ENCODE results near the gene OGDH. TPM values are rescaled to one million over a fixed set of nuclear protein-coding genes. Genes with fewer than 3 reads are reported as not detected.

OGDH gene
- total RNA-seq, 4 donors from 2014 or later, result 74.0 to 160 (median 143) TPM

- intact Hi-C loops (cut with DNase I; ENCODE audit: low total_unique reads) (no loop called here), in situ Hi-C loops (cut with MboI; ENCODE audit: low pct_ligation_motif_present in 1 of 4, low pct_unique_long_range_greater_than_20kb in 1 of 4, low sequenced_read_pairs in 3 of 4) (no loop called here)
- no peaks in the 10 kb centered on the region for H3K9me3 ChIP-seq
- H3K27ac ChIP-seq, result peak overlapping the region; percentile 81 to 89 (median 88)
- DNase-seq, result no peak
- WGBS, 2 donors (ENCODE audit: low coverage in 1 of 2), result 78 to 91% methylated on average over 11 of the region's 11 CpGs
- TF ChIP-seq POLR2A (IDR thresholded peaks at IDR 0.05), result no peak
- no peak overlapping the region for H3K4me3 ChIP-seq
- H3K27me3 ChIP-seq, result no peaks in the 10 kb centered on the region
- H3K4me1 ChIP-seq, result peaks cover 42 to 54% (median 52%) of the 10 kb centered on the region in 4 donors
- H3K36me3 ChIP-seq, result peaks cover 0 to 10% (median 0%) of the 10 kb centered on the region in 4 donors
Observed at GRCh38 chr7:44630792-44631457, 24.5 kb downstream of the OGDH start.

DNA sequence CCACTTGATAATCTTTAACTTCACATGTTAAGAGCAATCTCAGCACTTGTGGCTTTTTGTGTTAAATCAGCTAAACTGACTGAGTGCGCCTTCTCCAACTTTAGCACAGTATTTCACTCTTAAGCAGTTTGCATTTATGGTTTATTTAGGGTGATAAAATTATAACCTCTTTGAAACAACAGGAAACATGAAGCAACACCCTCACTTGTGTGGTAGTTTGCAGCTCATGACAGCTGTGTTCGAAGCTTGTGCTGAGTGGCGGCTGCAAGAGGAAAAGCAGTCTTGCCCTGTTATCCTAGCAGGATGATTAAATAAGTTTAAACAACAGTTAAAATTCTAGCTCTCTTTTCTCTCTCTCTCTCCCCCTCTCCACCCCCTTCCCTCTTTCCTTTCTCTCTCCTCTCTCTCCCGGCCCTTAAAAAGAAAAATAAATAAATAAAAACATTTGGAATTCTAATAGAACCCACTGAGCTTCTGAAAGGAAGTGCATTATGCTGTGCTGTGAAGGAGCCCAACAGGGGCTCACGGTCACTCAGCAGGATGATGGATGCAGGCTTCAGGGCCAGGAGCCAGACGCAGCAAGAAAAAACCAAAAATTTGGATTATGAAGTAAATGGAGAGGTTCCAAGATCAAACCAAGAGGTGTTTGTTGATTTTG, 25.2 kb downstream of the OGDH start:
- 36 to 48% methylated on average over 6 of the region's 6 CpGs for WGBS, 2 donors (ENCODE audit: low coverage in 1 of 2)
- Histone ChIP-seq H3K9me3 (no peaks in the 10 kb centered on the region), H3K4me1 (peaks cover 44 to 60% (median 59%) of the 10 kb centered on the region in 4 donors), H3K27me3 (no peaks in the 10 kb centered on the region), H3K36me3 (peaks cover 0 to 7% (median 0%) of the 10 kb centered on the region in 4 donors), H3K27ac (peak overlapping the region; percentile 81 to 89 (median 88)), H3K4me3 (no peak overlapping the region)
- peak in 1 of 3 donors; percentile 9 for TF ChIP-seq POLR2AphosphoS5 (IDR thresholded peaks at IDR 0.05)
- TF ChIP-seq, protein P1, sequence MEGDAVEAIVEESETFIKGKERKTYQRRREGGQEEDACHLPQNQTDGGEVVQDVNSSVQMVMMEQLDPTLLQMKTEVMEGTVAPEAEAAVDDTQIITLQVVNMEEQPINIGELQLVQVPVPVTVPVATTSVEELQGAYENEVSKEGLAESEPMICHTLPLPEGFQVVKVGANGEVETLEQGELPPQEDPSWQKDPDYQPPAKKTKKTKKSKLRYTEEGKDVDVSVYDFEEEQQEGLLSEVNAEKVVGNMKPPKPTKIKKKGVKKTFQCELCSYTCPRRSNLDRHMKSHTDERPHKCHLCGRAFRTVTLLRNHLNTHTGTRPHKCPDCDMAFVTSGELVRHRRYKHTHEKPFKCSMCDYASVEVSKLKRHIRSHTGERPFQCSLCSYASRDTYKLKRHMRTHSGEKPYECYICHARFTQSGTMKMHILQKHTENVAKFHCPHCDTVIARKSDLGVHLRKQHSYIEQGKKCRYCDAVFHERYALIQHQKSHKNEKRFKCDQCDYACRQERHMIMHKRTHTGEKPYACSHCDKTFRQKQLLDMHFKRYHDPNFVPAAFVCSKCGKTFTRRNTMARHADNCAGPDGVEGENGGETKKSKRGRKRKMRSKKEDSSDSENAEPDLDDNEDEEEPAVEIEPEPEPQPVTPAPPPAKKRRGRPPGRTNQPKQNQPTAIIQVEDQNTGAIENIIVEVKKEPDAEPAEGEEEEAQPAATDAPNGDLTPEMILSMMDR (IDR thresholded peaks at IDR 0.05), result no peak
- no peak for DNase-seq
- in situ Hi-C loops (cut with MboI; ENCODE audit: low pct_ligation_motif_present in 1 of 4, low pct_unique_long_range_greater_than_20kb in 1 of 4, low sequenced_read_pairs in 3 of 4) (no loop called here), intact Hi-C loops (cut with DNase I; ENCODE audit: low total_unique reads) (no loop called here)

DNA sequence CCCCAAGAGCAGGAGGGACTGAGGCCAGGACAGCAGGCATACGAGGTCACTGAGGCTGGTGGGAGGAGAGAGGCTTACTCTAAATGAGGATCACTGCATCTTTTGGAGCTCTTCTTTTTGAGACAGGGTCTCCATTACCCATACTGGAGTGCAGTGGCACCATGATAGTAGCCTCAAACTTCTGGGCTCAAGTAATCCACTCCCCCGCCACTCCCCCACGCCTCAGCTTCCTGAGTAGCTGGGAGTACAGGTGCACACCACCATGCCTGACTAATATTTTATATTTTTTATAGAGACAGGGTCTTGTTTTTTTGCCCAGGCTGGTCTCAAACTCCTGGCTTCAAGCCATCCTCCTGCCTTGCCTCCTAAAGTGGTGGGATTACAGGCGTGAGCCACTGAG, 25.8 kb downstream of the OGDH start:
- no peak overlapping the region for H3K4me3 ChIP-seq
- no peak for DNase-seq
- no peaks in the 10 kb centered on the region for H3K9me3 ChIP-seq
- intact Hi-C loops (cut with DNase I; ENCODE audit: low total_unique reads), result no loop called here
- H3K27ac ChIP-seq, result peak overlapping the region; percentile 81 to 89 (median 88)
- H3K27me3 ChIP-seq, result no peaks in the 10 kb centered on the region
- peaks cover 0 to 1% (median 0%) of the 10 kb centered on the region in 4 donors for H3K36me3 ChIP-seq
- WGBS, 2 donors (ENCODE audit: low coverage in 1 of 2), result 83 to 85% methylated on average over 1 to 4 of the region's 4 CpGs
- in situ Hi-C loops (cut with MboI; ENCODE audit: low pct_ligation_motif_present in 1 of 4, low pct_unique_long_range_greater_than_20kb in 1 of 4, low sequenced_read_pairs in 3 of 4), result no loop called here
- TF ChIP-seq, protein P1 (IDR thresholded peaks at IDR 0.05), result no peak
- TF ChIP-seq POLR2AphosphoS5 (IDR thresholded peaks at IDR 0.05) (no peak), POLR2A (IDR thresholded peaks at IDR 0.05) (no peak), EP300 (IDR thresholded peaks at IDR 0.05; ENCODE audit: low read depth) (no peak)
- H3K4me1 ChIP-seq, result peaks cover 44 to 66% (median 61%) of the 10 kb centered on the region in 4 donors

DNA sequence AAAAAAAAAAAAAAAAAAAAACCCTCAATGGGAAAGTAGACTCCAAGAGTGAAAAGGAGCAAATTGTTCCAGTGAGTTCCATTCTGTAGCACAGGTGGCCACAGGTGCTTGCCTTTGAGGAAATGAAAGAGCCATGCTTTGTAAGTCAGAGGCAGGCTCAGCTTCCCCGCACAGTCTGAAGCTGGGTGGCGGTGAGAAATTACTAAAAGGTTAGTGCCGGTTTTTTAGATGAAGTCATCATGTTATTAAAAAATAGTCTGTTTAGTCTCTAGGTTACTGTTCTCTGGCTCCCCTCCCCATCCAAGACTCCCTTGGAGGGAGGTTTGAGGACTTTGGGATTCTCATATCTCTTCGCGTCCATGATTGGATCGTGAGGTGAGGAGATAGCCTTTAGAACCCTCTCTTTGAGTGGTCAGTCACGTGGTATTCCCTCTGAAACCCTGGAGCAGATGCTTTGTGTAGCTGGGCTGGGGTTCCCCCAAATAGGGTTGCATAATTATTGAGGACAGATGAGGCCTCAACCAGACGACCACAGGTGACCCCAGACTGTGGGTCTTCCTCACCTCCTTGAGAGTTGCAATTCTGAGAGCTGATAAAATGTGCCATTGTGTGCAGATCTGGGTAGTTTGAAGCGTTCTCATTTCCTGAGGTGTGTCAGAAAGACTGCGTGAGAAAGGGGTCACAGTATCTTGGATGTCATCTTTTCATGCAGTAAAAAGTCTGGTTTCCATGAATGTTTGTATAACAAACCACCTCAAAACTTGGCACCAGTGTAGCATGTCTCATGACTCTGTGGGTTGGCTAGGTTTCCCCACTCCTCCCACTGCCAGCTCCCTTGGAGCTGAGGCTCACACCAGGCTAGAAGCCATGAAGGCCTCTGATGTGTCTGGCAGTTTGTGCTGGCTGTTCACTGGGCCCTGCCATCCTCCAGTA, 27.1 kb downstream of the OGDH start:
- 17 to 58% methylated on average over 2 to 10 of the region's 10 CpGs for WGBS, 2 donors (ENCODE audit: low coverage in 1 of 2)
- in situ Hi-C loops (cut with MboI; ENCODE audit: low pct_ligation_motif_present in 1 of 4, low pct_unique_long_range_greater_than_20kb in 1 of 4, low sequenced_read_pairs in 3 of 4), result no loop called here
- DNase-seq, result peak; percentile 52
- Histone ChIP-seq H3K27me3 (no peaks in the 10 kb centered on the region), H3K9me3 (no peaks in the 10 kb centered on the region), H3K4me1 (peaks cover 48 to 80% (median 73%) of the 10 kb centered on the region in 4 donors), H3K27ac (peak overlapping the region; percentile 81 to 89 (median 88)), H3K36me3 (no peaks in the 10 kb centered on the region), H3K4me3 (no peak overlapping the region)
- intact Hi-C loops (cut with DNase I; ENCODE audit: low total_unique reads), result no loop called here
- TF ChIP-seq POLR2AphosphoS5 (IDR thresholded peaks at IDR 0.05), result peak in 1 of 3 donors; percentile 4
- no peak for TF ChIP-seq POLR2A (IDR thresholded peaks at IDR 0.05)
- TF ChIP-seq EP300 (IDR thresholded peaks at IDR 0.05; ENCODE audit: low read depth), result no peak

Data from transverse colon (tissue), 4 donors.